Measurements from ENCODE around the gene TBC1D22A. TPM values are rescaled to one million over a fixed set of nuclear protein-coding genes. Genes with fewer than 3 reads are reported as not detected.
A peak's percentile ranks its signal among the peaks of the same experiment; 100 is the strongest.

TBC1D22A gene
- total RNA-seq, 2 experiments from 2014 or later: 36.0 to 38.0 TPM

GRCh38 chr22:46764779-46765485 is 2.5 kb downstream of the TBC1D22A start:
- peaks cover 68% of the 10 kb centered on the region for H3K4me1 Mint-ChIP-seq
- peaks cover 29% of the 10 kb centered on the region for H3K36me3 Mint-ChIP-seq (ENCODE audit: low read depth)
- ATAC-seq (no peak), DNase-seq (no peak)
- ChIA-PET CTCF (interaction anchor here (0.7 kb wide), 1 partner anchor 38 kb away, joined by 3 read pairs; no protein-coding TSS in a partner anchor), POLR2A (no interaction called here)
- peak overlapping the region; percentile 94 for H3K4me3 Mint-ChIP-seq
- intact Hi-C loops (cut with DNase I, micrococcal nuclease): no loop called here
- no peaks in the 10 kb centered on the region for H3K9me3 Mint-ChIP-seq (ENCODE audit: low read depth)
- H3K27ac Mint-ChIP-seq: peak overlapping the region; percentile 56
- H3K27me3 Mint-ChIP-seq: no peaks in the 10 kb centered on the region

DNA sequence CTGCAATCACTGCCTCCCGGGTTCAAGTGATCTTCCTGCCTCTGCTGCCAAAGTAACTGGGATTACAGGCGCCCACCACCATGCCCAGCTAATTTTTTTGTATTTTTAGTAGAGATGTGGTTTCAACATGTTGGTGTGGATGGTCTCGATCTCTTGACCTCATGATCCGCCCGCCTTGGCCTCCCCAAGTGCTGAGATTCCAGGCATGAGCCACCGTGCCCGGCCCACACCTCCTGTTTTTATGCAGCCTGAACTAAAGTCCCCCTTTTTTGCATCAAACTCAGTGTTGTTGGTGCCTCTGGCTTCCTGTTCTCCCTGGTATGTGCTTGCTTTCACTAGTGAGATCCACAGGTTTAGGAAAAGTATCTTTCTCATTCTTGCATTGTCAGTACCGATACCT is 4.2 kb downstream of the TBC1D22A start:
- Mint-ChIP-seq H3K36me3 (ENCODE audit: low read depth) (peaks cover 32% of the 10 kb centered on the region), H3K9me3 (ENCODE audit: low read depth) (no peaks in the 10 kb centered on the region), H3K4me1 (peaks cover 66% of the 10 kb centered on the region), H3K27ac (no peak overlapping the region), H3K27me3 (no peaks in the 10 kb centered on the region), H3K4me3 (no peak overlapping the region)
- ATAC-seq: no peak
- no peak for DNase-seq
- POLR2A ChIA-PET: no interaction called here
- intact Hi-C loops (cut with DNase I, micrococcal nuclease): no loop called here
- CTCF ChIA-PET: no interaction called here

- Mint-ChIP-seq H3K36me3 (ENCODE audit: low read depth) (peaks cover 27% of the 10 kb centered on the region), H3K27ac (peak overlapping the region; percentile 48), H3K4me3 (no peak overlapping the region), H3K9me3 (ENCODE audit: low read depth) (no peaks in the 10 kb centered on the region), H3K27me3 (no peaks in the 10 kb centered on the region), H3K4me1 (peaks cover 63% of the 10 kb centered on the region)
- no peak for DNase-seq
- ATAC-seq: no peak
- CTCF ChIA-PET: interaction anchor here (0.5 to 0.6 kb wide), 3 partner anchors 45 to 1604 kb away, joined by 3 to 4 read pairs (median 4); no protein-coding TSS in a partner anchor
- POLR2A ChIA-PET: no interaction called here
- intact Hi-C loops (cut with DNase I, micrococcal nuclease): no loop called here
Observed at GRCh38 chr22:46767249-46767985, 5.0 kb downstream of the TBC1D22A start.

DNA sequence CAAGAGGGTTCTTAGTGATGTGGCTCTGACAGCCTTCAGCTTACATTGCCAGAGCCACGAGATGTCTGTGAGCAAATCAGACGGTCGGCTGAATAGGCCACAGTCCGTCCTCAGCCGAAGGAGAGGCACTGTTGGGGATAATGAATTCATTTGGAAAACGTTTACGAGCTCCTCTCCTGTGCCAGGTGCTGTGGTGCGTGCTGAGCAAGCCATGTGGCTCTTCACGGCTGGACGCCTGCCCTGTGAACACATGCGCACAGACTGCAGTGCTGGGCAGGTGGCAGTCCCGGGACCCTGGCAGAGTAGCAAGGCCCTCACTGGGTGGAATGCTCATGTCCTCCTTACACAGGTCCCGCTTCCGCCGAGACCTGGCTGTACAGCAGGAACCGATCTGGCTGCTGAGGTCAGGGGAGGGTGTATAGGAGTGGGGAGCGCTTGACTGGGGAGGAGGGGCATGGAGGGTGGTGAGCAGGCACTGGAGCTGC is 6.8 kb downstream of the TBC1D22A start:
- POLR2A ChIA-PET: no interaction called here
- CTCF ChIA-PET: interaction anchor here (1.0 to 3.4 kb wide), 3 partner anchors 11 to 34 kb away, joined by 3 to 10 read pairs (median 6); no protein-coding TSS in a partner anchor

DNA sequence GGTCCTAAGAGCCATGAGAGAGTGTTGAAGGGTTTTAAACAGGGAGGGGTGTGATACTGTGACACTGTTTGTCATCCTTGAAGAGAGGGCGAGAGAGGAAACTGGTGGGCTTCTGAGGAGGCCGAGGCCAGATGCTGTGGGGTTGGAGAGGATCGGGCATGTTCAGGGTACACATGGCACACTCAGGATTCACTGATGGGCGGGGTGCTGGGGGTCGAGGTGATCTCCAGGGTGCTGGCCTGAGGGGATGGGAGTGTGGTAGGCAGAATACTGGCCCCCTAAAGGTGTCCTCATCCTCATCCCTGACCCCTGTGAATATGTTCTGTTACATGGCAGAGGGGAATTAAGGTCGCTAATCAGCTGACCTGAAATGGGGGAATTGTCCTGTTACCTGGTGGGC is 7.3 kb downstream of the TBC1D22A start:
- ChIA-PET POLR2A (no interaction called here), CTCF (interaction anchor here (1.1 to 3.4 kb wide), 2 partner anchors 8 to 11 kb away, joined by 3 to 10 read pairs; no protein-coding TSS in a partner anchor)
- peaks cover 68% of the 10 kb centered on the region for H3K4me1 Mint-ChIP-seq
- no peaks in the 10 kb centered on the region for H3K27me3 Mint-ChIP-seq
- intact Hi-C loops (cut with DNase I, micrococcal nuclease): no loop called here
- DNase-seq (no peak), ATAC-seq (no peak)
- peaks cover 17% of the 10 kb centered on the region for H3K36me3 Mint-ChIP-seq (ENCODE audit: low read depth)
- H3K4me3 Mint-ChIP-seq: no peak overlapping the region
- H3K27ac Mint-ChIP-seq: peak overlapping the region; percentile 86
- no peaks in the 10 kb centered on the region for H3K9me3 Mint-ChIP-seq (ENCODE audit: low read depth)

More for the DNA sequence above, 6.8 kb downstream of the TBC1D22A start:
- DNase-seq (no peak), ATAC-seq (no peak)
- peaks cover 70% of the 10 kb centered on the region for H3K4me1 Mint-ChIP-seq
- no peak overlapping the region for H3K4me3 Mint-ChIP-seq
- peak overlapping the region; percentile 86 for H3K27ac Mint-ChIP-seq
- peaks cover 21% of the 10 kb centered on the region for H3K36me3 Mint-ChIP-seq (ENCODE audit: low read depth)
- intact Hi-C loops (cut with DNase I, micrococcal nuclease): no loop called here
- H3K9me3 Mint-ChIP-seq (ENCODE audit: low read depth): no peaks in the 10 kb centered on the region
- H3K27me3 Mint-ChIP-seq: no peaks in the 10 kb centered on the region

DNA sequence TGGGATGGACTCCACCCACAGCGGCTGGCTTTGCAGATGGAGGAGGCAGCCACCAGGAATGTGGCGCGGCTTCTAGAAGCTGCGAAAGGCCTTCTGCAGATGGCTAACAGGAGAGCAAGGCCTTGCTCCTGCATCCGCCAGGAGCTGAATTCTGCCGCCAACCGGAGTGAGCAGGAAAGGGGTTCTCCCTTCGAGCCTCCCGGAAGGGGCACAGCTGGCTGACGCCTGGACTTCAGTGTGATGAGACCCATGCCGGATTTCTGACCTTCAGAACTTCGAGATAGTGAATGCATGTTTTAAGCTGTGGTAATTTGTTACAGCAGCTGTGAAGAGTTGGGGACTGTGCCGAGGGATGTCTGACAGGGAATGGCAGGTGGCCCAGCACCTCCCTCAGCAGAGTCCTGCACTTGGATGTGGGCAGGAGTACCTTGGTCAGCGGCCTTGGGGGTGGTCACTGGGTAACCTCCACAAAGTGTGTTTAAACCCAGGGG is 7.7 kb downstream of the TBC1D22A start:
- Mint-ChIP-seq H3K27ac (peak overlapping the region; percentile 89), H3K36me3 (ENCODE audit: low read depth) (peaks cover 17% of the 10 kb centered on the region), H3K27me3 (no peaks in the 10 kb centered on the region), H3K4me3 (no peak overlapping the region), H3K9me3 (ENCODE audit: low read depth) (no peaks in the 10 kb centered on the region), H3K4me1 (peaks cover 68% of the 10 kb centered on the region)
- ATAC-seq (no peak), DNase-seq (no peak)
- intact Hi-C loops (cut with DNase I, micrococcal nuclease): no loop called here
- ChIA-PET POLR2A (no interaction called here), CTCF (interaction anchor here (0.9 to 3.4 kb wide), 3 partner anchors 9 to 28 kb away, joined by 3 to 10 read pairs (median 3); no protein-coding TSS in a partner anchor)

GRCh38 chr22:46770726-46771125 is 8.3 kb downstream of the TBC1D22A start:
- H3K9me3 Mint-ChIP-seq (ENCODE audit: low read depth): no peaks in the 10 kb centered on the region
- POLR2A ChIA-PET: no interaction called here
- DNase-seq (peak; percentile 45), ATAC-seq (no peak)
- H3K27ac Mint-ChIP-seq: peak overlapping the region; percentile 89
- CTCF ChIA-PET: interaction anchor here (0.9 to 3.4 kb wide), 3 partner anchors 9 to 28 kb away, joined by 3 to 10 read pairs (median 3); no protein-coding TSS in a partner anchor
- intact Hi-C loops (cut with DNase I, micrococcal nuclease): no loop called here
- H3K4me3 Mint-ChIP-seq: peak overlapping the region; percentile 11
- peaks cover 72% of the 10 kb centered on the region for H3K4me1 Mint-ChIP-seq
- H3K36me3 Mint-ChIP-seq (ENCODE audit: low read depth): peaks cover 19% of the 10 kb centered on the region
- no peaks in the 10 kb centered on the region for H3K27me3 Mint-ChIP-seq

DNA sequence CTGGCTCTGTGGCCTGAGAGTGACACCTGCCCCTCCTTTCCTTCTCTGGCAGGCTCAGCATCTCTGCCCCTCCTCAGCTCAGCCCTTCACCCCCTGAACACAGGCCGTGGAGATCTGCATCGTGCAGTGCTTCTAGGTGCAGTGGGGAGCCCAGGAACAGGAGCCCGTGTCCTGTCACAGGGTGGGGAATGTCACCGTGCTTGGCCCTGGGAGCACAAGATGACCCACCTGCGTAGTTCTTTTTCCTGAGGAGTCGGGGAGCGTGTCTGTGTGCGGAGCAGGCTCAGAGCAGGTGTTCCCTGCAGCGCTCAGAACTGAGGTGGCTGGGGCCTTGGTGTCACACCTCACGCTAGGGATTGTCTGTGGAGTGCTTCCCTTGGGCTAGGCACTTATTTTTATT is 10.6 kb downstream of the TBC1D22A start:
- Mint-ChIP-seq H3K27ac (peak overlapping the region; percentile 78), H3K36me3 (ENCODE audit: low read depth) (peaks cover 16% of the 10 kb centered on the region), H3K4me3 (no peak overlapping the region), H3K9me3 (ENCODE audit: low read depth) (no peaks in the 10 kb centered on the region), H3K4me1 (peaks cover 80% of the 10 kb centered on the region), H3K27me3 (no peaks in the 10 kb centered on the region)
- ChIA-PET CTCF (interaction anchor here (0.9 to 2.3 kb wide), 5 partner anchors 10 to 30 kb away, joined by 3 to 13 read pairs (median 10); partner anchors contain the start of gene TBC1D22A), POLR2A (interaction anchor here (2.0 kb wide), 1 partner anchor 11 kb away, joined by 15 read pairs; the partner anchor contains the start of gene TBC1D22A)
- intact Hi-C loops (cut with DNase I, micrococcal nuclease): no loop called here
- ATAC-seq: no peak
- DNase-seq: no peak

- CTCF ChIA-PET: interaction anchor here (0.6 to 2.3 kb wide), 10 partner anchors 11 to 425 kb away, joined by 3 to 13 read pairs (median 4); partner anchors contain the start of gene TBC1D22A
- H3K4me3 Mint-ChIP-seq: peak overlapping the region; percentile 67
- intact Hi-C loops (cut with DNase I, micrococcal nuclease): loop anchor here (1.0 kb wide), 2 partner anchors 12 to 17 kb away; partner anchors contain the start of gene TBC1D22A (in 1 of the 2)
- peaks cover 74% of the 10 kb centered on the region for H3K4me1 Mint-ChIP-seq
- no peaks in the 10 kb centered on the region for H3K9me3 Mint-ChIP-seq (ENCODE audit: low read depth)
- H3K36me3 Mint-ChIP-seq (ENCODE audit: low read depth): peaks cover 16% of the 10 kb centered on the region
- no peaks in the 10 kb centered on the region for H3K27me3 Mint-ChIP-seq
- H3K27ac Mint-ChIP-seq: peak overlapping the region; percentile 78
- POLR2A ChIA-PET: interaction anchor here (1.0 to 2.0 kb wide), 2 partner anchors 12 to 17 kb away, joined by 3 to 15 read pairs; partner anchors contain the start of gene TBC1D22A
- ATAC-seq (peak; percentile 17), DNase-seq (peak; percentile 62)
Observed at GRCh38 chr22:46774253-46774979, 12.0 kb downstream of the TBC1D22A start.

DNA sequence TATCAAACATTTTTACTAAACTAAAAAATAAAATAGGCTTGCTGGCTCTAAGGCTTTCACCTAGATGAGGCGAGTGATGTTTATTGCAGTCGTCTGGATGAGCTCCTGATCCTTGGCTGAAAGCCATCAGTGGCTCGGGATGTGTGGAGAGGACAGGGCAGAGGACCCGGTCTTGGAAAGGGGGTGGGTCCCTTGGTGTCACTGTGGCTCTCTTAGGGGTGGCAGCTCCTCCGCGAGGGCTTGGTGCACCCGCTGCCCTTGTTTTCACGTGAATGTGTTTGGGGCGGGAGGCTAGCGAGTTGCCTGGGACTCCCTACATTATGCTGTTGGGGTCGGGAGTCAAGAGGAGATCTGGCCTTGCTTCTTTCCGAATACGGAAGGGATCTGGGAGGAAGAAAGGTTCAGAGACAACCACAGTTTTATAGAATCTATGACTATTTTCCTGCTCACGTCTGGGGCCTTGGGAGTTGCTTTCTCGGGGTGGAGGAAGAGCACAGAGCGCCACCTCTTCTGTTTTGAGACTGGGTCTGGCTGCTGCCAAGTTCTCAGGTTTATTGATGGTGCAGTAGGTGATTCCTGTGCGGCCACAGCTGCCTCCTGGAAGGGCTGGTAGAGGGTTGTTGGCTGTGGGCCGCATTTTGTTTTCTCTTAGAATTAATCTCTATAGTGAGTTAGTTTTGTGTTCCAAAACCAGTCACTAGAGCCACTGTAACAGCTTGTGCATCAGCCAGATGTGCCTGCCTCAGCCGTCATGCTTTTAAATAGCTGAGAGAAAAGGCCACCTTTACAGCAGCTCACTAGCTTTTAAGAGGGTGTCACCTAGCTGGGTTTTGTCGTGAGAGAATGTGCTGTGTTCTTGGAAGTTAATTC is 12.8 kb downstream of the TBC1D22A start:
- H3K27ac Mint-ChIP-seq: peak overlapping the region; percentile 78
- CTCF ChIA-PET: interaction anchor here (0.6 to 2.3 kb wide), 8 partner anchors 12 to 228 kb away, joined by 3 to 10 read pairs (median 5); partner anchors contain the start of gene TBC1D22A
- POLR2A ChIA-PET: interaction anchor here (2.0 kb wide), 1 partner anchor 13 kb away, joined by 15 read pairs; the partner anchor contains the start of gene TBC1D22A
- no peaks in the 10 kb centered on the region for H3K27me3 Mint-ChIP-seq
- intact Hi-C loops (cut with DNase I, micrococcal nuclease): loop anchor here (1.0 kb wide), 2 partner anchors 13 to 16 kb away; partner anchors contain the start of gene TBC1D22A (in 1 of the 2)
- no peak for ATAC-seq
- peaks cover 66% of the 10 kb centered on the region for H3K4me1 Mint-ChIP-seq
- H3K9me3 Mint-ChIP-seq (ENCODE audit: low read depth): no peaks in the 10 kb centered on the region
- no peak for DNase-seq
- H3K36me3 Mint-ChIP-seq (ENCODE audit: low read depth): peaks cover 16% of the 10 kb centered on the region
- H3K4me3 Mint-ChIP-seq: peak overlapping the region; percentile 67

Measured in activated CD4-positive, alpha-beta T cell treated with anti-CD3 and anti-CD28 coated beads for 36 hours (primary cell).